ENCODE results near the gene LSM12.
"Not testable (repeated sequence)": the region's sequence is repeated elsewhere in the genome, so short reads cannot be mapped to it uniquely, and the experiment has no call there.

LSM12 gene

GRCh38 chr17:44066204-44066930 is at the start of gene LSM12:
TSS of gene LSM12 (minus strand) at chr17:44066671. CDS start at chr17:44066587, 84 bp downstream.
- peak; percentile 85 for DNase-seq (ENCODE audit: low spot score)

- no peak for DNase-seq (ENCODE audit: low spot score)
These were observed 49.3 kb upstream of the LSM12 start for GRCh38 chr17:44115585-44116415.

GRCh38 chr17:44113868-44114840 is 47.7 kb upstream of the LSM12 start:
- no peak for DNase-seq (ENCODE audit: low spot score)

DNA sequence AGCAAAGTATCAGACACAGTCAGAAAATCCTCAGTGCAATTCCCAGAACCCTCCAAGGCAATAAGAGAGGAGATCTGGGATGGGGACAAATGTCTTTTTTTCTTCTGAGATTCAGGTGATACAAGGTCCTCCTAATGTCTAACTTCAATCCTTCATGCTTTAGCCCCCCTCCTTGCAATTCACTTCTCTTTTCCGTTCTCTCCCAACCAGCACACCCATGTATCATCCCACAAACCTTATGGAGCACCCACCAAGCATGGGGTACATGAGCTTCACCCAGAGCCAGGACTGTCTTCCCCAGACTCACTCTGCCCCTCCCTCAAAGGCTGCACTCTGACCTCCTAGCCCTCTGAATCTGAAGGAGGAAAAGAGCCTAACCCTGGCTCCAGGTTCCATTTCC is 46.9 kb upstream of the LSM12 start:
- DNase-seq (ENCODE audit: low spot score): no peak

DNA sequence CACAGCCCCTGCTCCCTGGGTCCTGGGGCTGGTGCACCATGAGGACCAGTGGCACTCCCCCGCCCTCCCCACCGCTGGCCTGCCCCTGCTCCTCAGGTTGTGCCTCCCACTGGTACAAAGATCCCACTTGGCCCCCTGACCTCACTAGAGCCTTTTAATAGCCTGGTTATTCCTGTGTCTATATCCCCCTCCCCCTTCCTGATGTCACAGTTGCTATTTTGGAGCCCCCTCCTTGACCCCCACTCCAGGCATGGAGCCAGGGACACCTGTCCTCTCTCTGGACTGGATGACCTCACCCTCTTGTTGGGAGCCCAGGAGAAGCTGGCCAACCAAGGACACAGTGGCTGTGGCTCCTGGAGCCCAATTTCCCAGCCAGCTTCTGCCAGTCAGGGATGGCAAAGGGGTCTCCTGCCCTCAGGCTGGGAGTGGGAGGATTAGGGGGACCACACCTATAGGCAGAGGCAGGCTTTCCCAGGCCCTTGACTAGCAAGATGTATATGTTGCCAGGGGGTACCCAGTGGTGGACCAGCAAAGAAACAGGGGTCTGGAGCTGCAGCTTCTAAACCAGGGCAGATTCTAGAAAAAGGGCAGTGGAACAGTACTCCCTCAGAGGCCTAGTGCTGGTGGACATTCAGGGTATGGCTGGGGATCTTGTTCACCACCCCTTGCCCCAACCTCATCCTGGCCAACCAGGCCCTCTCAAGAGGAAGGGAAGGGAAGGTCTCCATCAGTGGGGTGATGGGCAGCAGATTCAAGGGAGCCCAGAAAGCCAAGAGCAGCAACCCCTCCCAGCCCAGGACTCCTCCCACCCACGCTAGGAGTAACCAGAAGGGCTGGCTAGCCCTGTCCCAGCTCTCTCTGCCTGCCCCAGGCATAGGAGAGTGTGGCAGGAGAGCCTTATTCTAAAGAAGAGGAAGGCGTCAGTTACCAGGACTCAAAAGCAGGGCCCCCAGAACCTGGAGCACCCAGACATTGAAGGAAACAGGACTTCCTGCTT is 46.1 kb upstream of the LSM12 start:
- DNase-seq (ENCODE audit: low spot score): no peak

GRCh38 chr17:44111777-44112176 is 45.3 kb upstream of the LSM12 start:
- DNase-seq (ENCODE audit: low spot score): no peak

DNA sequence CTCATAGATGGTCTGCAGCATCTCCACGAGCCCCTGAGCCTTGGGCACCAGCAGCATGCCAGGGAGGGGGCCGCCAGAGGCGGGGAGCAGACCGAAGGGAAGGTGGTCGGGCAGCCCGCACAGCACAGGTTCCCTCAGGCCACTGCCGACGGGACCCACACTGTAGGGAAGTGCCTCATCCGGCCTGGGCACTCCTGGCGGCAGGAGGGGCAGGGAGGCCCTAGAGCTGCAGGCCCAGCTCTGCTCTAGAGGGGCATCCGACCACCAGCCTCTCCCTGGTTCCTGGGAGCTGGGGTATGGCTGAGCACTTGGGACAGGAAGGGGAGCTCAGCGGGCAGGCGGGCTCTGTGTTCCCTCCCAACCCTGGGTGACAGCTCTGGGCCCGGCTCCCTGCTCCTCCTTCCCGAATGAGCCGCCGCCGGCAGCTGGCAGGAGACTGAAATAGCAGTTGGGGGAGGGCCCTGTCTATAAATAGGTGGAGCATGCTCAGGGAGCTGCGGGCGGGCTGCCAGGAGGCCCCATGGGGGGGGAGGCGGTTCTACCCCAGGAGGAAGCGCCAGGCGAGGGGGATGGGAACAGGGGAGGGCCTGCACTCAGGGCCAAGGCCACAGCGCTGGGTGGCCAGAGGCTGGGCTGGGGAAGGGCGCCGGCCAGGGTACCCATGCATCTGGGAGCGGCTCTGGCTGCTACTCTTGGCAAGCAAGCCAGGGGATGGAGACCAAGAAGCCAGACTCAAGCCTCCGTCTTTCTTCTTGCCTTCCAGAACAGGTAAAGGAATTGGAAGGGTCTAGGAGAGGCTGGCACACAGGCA is 44.6 kb upstream of the LSM12 start:
- DNase-seq (ENCODE audit: low spot score): peak; percentile 96

DNA sequence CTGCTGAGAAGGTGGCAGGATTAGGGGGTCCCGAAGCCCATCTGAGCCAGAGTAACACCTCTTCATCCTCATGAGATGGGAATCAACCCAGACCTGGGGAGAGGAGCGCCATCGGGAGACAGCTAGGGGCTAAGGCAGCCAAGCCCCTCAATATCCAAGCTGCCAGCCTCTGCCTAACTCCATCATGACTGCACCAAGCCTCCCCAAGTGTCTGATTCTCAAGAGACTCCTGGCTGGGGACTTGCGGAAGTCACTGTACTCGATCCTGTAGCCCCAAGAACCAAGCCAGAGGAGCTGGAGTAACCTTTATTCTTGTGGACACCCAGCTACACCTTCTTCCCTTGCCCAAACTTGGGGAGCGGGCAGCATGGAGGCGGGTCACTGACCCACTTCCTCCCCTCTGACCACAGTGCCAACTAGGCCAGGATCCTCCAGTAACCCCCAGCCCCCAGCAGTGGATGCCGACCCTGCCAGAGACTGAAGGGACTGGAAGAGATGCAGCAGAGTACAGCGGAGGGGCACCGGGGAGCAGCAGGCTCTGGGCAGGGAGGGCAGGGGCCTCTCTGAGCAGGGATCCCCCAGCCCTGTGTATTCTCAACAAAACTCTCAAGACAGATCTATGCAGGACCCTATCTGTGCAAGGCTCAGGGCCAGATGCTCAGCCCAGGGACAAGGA is 43.7 kb upstream of the LSM12 start:
- no peak for DNase-seq (ENCODE audit: low spot score)

- no peak for DNase-seq (ENCODE audit: low spot score)
These were observed 42.8 kb upstream of the LSM12 start for GRCh38 chr17:44109312-44109630.

GRCh38 chr17:44108440-44109311 is 42.2 kb upstream of the LSM12 start:
- DNase-seq (ENCODE audit: low spot score): no peak

- no peak for DNase-seq (ENCODE audit: low spot score)
These were observed 40.3 kb upstream of the LSM12 start for GRCh38 chr17:44106801-44107200.

GRCh38 chr17:44105941-44106340 is 39.5 kb upstream of the LSM12 start:
- DNase-seq (ENCODE audit: low spot score): no peak

DNA sequence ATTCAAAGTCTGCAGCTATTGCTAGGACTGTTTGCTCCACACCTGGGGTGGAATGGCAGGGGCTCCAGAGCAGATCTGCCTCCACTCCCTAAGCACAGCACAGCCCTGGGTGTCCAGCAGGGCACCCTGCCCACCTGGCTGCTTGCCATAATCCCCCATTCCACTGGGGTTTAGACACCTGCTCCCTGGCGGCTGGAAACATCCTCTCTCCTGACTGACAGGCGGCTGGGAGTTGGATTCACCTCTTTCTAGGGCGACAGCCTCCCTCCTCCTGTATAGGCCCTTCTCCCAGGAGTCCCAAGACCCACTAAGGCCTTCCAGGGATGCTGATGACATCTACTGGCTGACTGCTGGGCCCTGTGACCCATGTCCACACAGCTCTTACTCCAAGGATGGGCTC is 39.0 kb upstream of the LSM12 start:
- DNase-seq (ENCODE audit: low spot score): no peak

DNA sequence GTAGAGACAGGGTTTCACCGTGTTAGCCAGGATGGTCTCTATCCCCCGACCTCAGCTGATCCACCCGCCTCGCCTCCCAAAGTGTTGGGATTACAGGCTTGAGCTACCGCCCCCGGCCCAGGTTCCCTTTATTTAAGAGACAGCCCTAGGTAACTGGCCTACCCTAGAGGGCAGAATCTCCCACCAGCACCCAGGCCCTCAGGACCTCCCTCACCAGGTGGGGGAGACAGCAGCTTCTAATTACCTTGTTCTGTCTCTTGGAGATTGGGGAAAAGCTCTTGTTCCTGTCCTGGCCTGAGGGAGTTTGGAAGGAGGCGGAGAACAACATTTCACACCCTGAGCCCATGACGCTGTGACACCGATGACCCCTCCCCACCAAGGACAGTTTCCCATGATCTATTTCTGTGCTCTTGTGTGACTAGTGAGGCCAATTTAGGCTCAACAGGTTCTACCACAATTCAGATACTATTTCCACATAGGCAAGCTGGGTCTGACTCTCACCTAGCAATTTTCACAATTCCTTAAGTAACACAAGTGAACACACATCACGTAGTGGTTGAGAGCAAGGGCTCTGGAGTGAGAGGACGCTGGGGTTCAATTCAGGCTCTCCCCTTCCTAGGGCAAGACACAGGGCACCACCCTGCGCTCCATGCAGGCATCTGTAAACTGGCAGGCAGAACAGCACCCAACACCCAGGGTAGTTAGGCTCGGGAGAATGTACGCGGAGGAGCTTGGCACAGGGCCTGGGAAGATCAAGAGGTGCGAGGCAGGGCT is 36.6 kb upstream of the LSM12 start:
- no peak for DNase-seq (ENCODE audit: low spot score)

DNA sequence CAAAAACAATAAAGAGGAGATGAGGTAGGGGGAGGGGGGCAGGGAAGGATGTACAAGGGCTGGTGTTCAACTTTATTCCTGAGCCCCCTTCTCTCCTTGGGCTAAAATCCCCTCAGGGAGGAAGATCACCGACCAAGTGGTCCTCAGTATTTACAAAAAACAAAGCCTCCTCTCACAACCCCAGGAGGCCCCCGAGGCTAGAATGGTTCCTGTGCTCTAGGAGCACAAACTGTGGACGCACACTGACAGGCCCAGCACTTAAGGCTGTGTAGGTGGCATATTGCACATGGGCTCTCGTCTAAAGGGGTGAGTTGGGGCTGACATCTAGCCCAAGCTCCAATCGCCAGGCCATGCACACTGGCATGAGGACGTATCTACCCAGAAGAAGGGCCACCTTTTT is 35.4 kb upstream of the LSM12 start:
- not testable (repeated sequence) for DNase-seq (ENCODE audit: low spot score)

- no peak for DNase-seq (ENCODE audit: low spot score)
These were observed 30.9 kb upstream of the LSM12 start for GRCh38 chr17:44097110-44097958.
